ENCODE data around the gene ADAMTS15. TPM values are rescaled to one million over a fixed set of nuclear protein-coding genes. Genes with fewer than 3 reads are reported as not detected.

The ADAMTS15 gene
- total RNA-seq, 1 experiment from 2014 or later = 0.83 TPM

DNA sequence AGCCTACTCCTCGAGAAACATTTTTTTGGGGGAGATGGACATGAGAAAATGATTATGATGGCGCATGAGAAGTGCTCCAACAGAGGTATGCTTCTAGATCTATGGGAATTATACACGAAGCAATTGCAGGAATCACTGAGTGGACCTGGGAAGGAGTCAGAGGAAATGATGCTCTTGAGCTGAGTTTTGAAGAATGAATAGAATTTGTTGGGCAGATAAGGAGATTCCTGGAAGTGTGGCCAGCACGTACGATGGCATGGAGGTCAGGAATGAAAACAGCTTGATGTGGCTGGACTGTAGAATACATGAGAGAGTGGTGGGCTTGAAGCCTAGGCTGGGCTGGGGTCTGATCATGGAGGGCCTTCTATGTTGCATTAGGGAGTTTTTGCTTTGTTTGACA, 31.7 kb downstream of the ADAMTS15 start:
- Mint-ChIP-seq H3K27ac (ENCODE audit: unreplicated experiment) (no peak overlapping the region), H3K4me1 (ENCODE audit: low read depth, unreplicated experiment) (no peaks in the 10 kb centered on the region), H3K36me3 (ENCODE audit: insufficient read depth, unreplicated experiment) (peaks cover 4% of the 10 kb centered on the region), H3K4me3 (ENCODE audit: low read depth, unreplicated experiment) (no peak overlapping the region), H3K9me3 (ENCODE audit: low read depth, unreplicated experiment) (peaks cover 3% of the 10 kb centered on the region), H3K27me3 (ENCODE audit: unreplicated experiment) (no peaks in the 10 kb centered on the region)
- no peak for DNase-seq
- TF ChIP-seq CTCF (IDR thresholded peaks at IDR 0.05; ENCODE audit: unreplicated experiment) = no peak
- intact Hi-C loops (cut with micrococcal nuclease; ENCODE audit: unreplicated experiment) = no loop called here
- CTCF ChIA-PET = no interaction called here
- BruUV-seq (replicated peaks) = no TSS peak

DNA sequence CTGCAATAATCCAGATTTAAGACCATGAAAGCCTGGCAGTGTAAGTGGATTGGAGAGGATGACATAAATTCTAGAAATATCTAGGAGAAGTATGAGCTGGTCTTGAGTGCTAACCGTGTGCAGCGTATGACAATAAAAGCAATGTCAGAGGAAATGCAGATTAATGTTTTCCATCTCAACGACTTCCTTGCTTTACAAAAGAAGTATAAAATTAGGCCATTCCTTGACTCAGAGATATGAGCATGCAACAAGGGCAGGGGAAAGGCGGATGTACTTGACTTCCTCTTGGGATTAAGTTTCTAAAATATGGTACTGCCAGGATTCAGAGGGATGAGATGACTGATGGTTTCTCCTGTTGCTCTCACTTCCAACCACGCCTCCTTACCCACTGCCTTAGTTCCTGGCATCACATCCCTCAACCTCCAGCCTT, 32.3 kb downstream of the ADAMTS15 start:
- Mint-ChIP-seq H3K4me1 (ENCODE audit: low read depth, unreplicated experiment) (no peaks in the 10 kb centered on the region), H3K9me3 (ENCODE audit: low read depth, unreplicated experiment) (peaks cover 3% of the 10 kb centered on the region), H3K4me3 (ENCODE audit: low read depth, unreplicated experiment) (no peak overlapping the region), H3K27me3 (ENCODE audit: unreplicated experiment) (no peaks in the 10 kb centered on the region), H3K27ac (ENCODE audit: unreplicated experiment) (no peak overlapping the region), H3K36me3 (ENCODE audit: insufficient read depth, unreplicated experiment) (peaks cover 4% of the 10 kb centered on the region)
- intact Hi-C loops (cut with micrococcal nuclease; ENCODE audit: unreplicated experiment) = no loop called here
- TF ChIP-seq CTCF (IDR thresholded peaks at IDR 0.05; ENCODE audit: unreplicated experiment) = no peak
- DNase-seq = no peak
- BruUV-seq (replicated peaks) = no TSS peak
- CTCF ChIA-PET = no interaction called here

- no peak for DNase-seq
- no peaks in the 10 kb centered on the region for H3K27me3 Mint-ChIP-seq (ENCODE audit: unreplicated experiment)
- H3K27ac Mint-ChIP-seq (ENCODE audit: unreplicated experiment) = no peak overlapping the region
- no TSS peak for BruUV-seq (replicated peaks)
- intact Hi-C loops (cut with micrococcal nuclease; ENCODE audit: unreplicated experiment) = no loop called here
- H3K36me3 Mint-ChIP-seq (ENCODE audit: insufficient read depth, unreplicated experiment) = no peaks in the 10 kb centered on the region
- H3K4me3 Mint-ChIP-seq (ENCODE audit: low read depth, unreplicated experiment) = no peak overlapping the region
- peaks cover 3% of the 10 kb centered on the region for H3K9me3 Mint-ChIP-seq (ENCODE audit: low read depth, unreplicated experiment)
- TF ChIP-seq CTCF (IDR thresholded peaks at IDR 0.05; ENCODE audit: unreplicated experiment) = no peak
- CTCF ChIA-PET = no interaction called here
- no peaks in the 10 kb centered on the region for H3K4me1 Mint-ChIP-seq (ENCODE audit: low read depth, unreplicated experiment)
These were observed 34.7 kb downstream of the ADAMTS15 start for GRCh38 chr11:130483124-130483523.

- CTCF ChIA-PET = no interaction called here
- DNase-seq = no peak
- TF ChIP-seq CTCF (IDR thresholded peaks at IDR 0.05; ENCODE audit: unreplicated experiment) = no peak
- no peaks in the 10 kb centered on the region for H3K4me1 Mint-ChIP-seq (ENCODE audit: low read depth, unreplicated experiment)
- peaks cover 3% of the 10 kb centered on the region for H3K9me3 Mint-ChIP-seq (ENCODE audit: low read depth, unreplicated experiment)
- no peak overlapping the region for H3K27ac Mint-ChIP-seq (ENCODE audit: unreplicated experiment)
- H3K4me3 Mint-ChIP-seq (ENCODE audit: low read depth, unreplicated experiment) = no peak overlapping the region
- intact Hi-C loops (cut with micrococcal nuclease; ENCODE audit: unreplicated experiment) = no loop called here
- no peaks in the 10 kb centered on the region for H3K27me3 Mint-ChIP-seq (ENCODE audit: unreplicated experiment)
- no TSS peak for BruUV-seq (replicated peaks)
- no peaks in the 10 kb centered on the region for H3K36me3 Mint-ChIP-seq (ENCODE audit: insufficient read depth, unreplicated experiment)
These were observed 37.5 kb downstream of the ADAMTS15 start for GRCh38 chr11:130485983-130486382.

Measured in Calu3 (cell line).